RKO (cell line): ENCODE data around the gene SPPL2C.
A peak's percentile ranks its signal among the peaks of the same experiment; 100 is the strongest.
"Not testable (repeated sequence)": the region's sequence is repeated elsewhere in the genome, so short reads cannot be mapped to it uniquely, and the experiment has no call there.

Experiments used
- DNase-seq: peaks from one replicate; pipeline ENCODE4 v3.0.0-alpha.2; 2016; ENCODE audit warnings: low spot score

SPPL2C gene

DNA sequence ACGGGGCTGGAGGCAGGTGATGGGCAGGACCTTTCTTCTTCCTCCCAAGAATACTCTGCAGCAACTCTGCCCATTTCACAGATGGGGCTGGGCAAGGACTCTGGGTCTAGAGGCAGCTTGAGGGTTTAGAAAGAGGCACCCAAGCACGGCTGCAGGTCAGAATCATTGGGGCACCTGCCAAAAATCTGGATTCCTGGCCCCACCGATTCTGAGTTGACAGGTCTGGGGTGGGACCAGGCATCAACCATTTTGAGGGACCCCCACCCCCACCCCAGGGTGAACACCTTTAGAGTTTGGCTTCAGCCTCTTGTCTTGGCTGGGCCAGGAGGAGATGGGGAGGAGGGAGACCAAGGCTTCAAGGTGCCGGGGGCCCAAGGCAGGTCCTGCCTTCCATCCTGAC, 5.3 kb downstream of the SPPL2C start:
- DNase-seq = no peak

GRCh38 chr17:45850468-45850867, 5.8 kb downstream of the SPPL2C start:
- DNase-seq = no peak

DNA sequence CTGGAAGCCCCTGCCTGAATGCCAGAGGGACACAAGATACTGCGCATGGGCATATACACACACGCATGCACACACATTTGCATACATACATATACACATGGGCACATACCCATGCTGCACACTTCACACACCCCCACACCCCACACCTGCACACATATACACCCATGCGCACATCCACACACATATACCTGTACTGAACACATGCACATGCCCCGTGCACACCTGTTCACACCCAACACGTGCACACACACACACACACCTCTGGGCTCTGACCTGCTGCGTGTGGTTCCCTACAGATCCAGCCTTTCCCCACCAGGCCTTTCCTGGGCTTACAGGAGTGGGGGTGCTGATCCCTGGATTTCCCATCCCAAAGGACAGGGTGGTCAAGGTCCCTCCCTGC, 6.3 kb downstream of the SPPL2C start:
- DNase-seq = no peak

GRCh38 chr17:45851464-45851863, 6.8 kb downstream of the SPPL2C start:
- DNase-seq = no peak

GRCh38 chr17:45851873-45852272, 7.2 kb downstream of the SPPL2C start:
- DNase-seq = no peak

DNA sequence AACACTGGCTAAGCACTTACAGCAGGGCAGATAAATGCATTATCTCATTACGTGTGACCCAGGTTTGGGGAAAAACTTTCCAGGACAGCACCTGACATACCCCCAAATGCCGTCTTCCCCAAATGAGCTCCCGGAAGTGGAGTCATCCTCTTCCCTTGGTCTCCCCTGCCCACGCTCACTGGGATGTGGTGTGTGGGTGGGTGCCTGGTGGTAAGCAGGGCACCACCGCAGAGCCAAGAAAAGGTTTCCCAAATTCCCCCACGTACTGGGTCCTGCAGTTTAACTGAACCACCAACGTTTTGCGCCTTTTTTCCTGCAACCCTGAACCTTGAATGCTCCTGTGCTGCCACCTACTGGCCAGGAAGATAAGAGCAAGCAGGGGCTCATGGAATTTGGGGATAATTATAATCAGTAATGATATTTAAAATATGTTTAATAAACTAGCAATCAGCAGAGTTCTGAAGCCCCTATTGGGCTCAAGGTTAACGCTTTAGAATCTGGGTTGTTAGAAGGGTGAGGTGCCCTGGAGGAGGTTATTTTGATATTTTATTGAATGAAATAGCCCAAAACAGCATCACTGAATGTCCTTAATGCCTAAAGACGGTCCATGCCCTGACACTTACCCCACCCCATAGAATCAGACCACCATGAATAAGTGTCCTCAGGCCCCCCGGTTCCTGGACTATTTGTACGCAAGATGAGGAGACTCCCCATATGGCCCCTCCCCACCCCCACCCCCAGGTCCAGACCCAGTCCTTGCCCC, 8.0 kb downstream of the SPPL2C start:
- peak; percentile 64 for DNase-seq

- DNase-seq = no peak
Observed at GRCh38 chr17:45854209-45854608, 9.5 kb downstream of the SPPL2C start.

GRCh38 chr17:45855691-45856336, 11.1 kb downstream of the SPPL2C start:
- DNase-seq = peak; percentile 8

DNA sequence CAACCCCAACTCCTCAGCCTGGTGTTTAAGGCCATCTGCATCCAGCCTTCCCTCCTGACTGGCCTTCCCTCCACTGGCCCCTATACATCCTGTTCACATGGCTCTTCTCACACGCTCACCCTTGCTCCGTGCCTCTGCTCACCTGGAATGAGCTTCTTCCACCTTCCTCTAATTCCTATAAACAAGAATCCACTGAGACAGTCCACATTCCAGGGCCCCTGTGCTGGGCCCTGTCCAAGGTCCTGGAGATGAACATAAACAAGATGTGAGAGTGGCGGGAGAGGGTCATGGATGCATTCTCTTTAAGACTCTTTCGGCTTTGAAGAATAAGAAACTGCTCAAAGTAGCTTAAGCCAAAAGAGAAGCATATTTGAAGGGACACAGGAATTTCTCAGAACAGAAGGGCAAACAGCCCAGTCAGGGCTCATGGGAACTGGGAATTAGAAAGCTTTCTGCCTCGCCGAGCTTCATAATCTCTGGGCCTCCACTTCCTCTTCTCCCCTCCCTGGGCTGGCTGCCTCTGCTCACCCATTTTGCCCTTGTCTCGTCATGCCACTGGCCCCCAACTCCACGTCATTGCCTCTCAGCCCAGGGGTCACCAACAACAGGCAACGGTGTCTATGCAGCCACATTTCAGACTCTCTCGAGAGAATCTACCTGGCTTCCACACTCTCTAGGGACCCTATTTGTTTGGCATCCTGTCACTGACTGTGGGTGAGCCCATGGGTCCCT, 13.5 kb downstream of the SPPL2C start:
- DNase-seq = peak; percentile 32

DNA sequence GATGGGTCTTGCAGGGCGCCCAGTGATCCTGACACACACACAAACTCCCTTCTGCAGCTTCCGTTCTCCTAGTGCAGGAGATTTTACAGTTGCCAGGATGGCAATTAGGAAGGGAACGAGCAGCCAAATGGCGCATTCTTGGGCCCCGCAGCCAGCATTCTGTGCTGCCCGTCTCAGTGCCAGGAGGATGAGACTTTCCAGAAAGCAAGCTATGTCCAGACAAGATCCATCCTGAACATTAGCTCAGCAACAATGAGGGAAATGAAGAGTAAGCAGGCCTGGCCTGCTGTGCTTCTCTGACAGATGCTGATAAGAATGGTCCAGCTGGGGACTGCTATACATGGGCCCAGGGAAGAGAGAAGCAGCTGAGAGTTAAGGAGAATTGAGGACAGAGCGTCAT, 16.5 kb downstream of the SPPL2C start:
- DNase-seq = no peak

DNA sequence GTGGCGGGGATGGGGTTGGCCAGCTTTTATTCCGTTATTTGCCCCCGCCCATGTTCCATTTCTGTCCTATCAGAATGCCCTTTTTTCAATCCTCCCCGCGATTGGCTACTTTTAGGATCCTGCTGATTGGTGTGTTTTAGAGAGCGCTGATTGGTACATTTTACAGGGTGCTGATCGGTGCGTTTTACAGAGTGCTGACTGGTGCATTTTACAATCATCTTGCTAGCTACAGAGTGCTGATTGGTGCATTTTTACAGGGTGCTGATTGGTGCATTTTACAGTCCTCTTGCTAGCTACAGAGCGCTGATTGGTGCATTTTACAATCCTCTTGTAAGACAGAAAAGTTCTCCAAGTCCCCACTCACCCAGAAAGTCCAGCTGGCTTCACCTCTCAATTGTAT, 17.4 kb downstream of the SPPL2C start:
- DNase-seq = not testable (repeated sequence)

- no peak for DNase-seq
Observed at GRCh38 chr17:45863857-45864654, 19.4 kb downstream of the SPPL2C start.

GRCh38 chr17:45867171-45867570, 22.5 kb downstream of the SPPL2C start:
- DNase-seq = no peak

DNA sequence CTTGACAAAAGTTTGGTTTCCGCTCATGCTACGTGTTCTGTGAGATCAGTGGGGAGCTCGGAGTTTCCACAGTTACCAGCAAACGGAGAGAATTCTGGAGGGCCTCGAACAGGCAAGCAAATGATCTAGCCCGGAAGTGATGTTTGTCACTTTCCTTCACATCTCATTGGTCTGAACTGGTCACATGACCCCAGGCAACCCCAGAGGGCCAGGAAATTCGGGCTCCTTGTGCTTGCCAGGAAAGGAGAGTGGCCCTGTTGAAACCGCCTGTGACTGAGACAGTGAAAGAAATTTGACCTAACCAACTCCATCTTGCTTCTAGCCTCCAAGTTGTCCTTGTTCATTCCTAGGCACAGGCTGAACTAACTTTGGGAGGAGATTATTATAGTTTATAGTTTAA, 23.0 kb downstream of the SPPL2C start:
- no peak for DNase-seq

- DNase-seq = no peak
Observed at GRCh38 chr17:45868276-45868675, 23.6 kb downstream of the SPPL2C start.

DNA sequence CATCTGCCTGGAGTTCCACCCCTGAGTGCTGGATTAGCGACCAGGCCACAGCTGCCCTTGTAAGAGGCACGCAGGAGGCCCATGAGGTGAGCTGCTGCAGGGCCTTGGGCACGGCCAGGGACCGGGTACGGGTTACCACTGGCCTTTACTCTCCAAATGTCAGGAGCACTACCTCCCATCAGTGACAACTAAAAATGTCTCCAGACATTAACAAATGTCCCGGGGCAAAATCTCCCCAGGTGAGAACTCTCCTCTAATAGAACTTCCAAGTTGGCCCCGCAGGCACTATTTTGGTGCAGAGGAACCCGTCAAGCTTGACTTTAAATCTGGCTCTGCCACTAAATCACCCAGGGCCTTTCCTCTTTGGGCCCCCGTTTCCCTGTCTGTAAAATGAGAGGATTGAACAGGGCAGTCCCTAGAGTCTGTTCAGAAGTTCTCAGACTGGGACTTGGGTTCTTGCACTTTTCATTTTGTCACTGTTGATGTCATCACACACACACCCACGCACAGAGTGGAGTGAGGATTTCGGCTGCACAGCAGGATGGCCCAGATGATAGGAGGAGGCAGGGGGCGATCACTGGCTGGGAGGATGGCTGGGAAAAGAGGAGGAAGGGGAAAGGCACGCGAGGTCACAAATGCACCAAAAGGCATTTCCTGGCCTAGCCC, 25.1 kb downstream of the SPPL2C start:
- DNase-seq = no peak

GRCh38 chr17:45870342-45870974, 25.8 kb downstream of the SPPL2C start:
- no peak for DNase-seq

GRCh38 chr17:45871718-45872117, 27.0 kb downstream of the SPPL2C start:
- DNase-seq = no peak

DNA sequence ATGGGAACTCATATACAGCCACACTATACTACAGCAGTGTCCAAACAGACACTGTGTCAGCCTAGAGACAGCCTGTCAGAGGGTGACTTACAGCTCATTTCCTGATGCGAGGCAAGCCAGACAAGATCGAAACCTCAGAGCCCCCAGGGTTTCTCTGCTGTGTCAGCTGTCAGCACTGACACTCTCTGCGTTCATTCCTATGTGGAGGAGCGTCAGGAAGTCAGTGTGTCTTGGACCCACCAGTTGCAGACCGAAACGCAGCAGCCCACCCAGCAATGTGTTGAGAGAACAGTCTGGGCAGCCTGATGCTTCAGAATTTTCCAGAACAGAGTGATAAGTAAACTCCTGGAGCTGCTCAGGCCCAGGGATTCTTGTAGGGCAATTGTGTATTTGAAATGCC, 29.0 kb downstream of the SPPL2C start:
- DNase-seq = no peak

GRCh38 chr17:45874151-45874550, 29.5 kb downstream of the SPPL2C start:
- no peak for DNase-seq

DNA sequence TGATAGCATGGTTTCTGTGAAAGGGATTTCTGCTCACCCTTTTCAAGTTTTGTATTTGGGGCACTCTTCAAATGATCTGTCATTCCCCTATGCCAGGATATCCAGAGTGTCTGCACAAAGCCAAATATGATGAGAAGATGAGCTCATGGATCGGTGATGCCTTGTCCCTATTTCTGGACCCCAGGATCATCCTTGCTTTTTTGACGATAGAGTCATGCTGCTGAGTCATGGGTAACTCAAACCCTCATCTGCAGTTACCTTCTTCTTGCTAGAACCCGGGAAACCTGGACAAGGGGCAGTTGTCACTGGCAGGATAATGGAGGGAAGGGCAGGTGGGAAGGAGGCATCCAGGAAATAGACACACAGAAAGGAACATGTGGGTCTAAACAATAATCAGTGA, 31.9 kb downstream of the SPPL2C start:
- no peak for DNase-seq
